ENCODE results near the gene TRMT2A.

TRMT2A gene

GRCh38 chr22:20124083-20124787, 7.2 kb upstream of the TRMT2A start:
- no peak for FAIRE-seq
- no peak for TF ChIP-seq TAF1 (IDR thresholded peaks at IDR 0.05; ENCODE audit: borderline replicate concordance, low read depth, low read length)
- 0 out of 2 replicates have a peak, but pooled peaks have one; percentile 28 for TF ChIP-seq POLR2A (IDR thresholded peaks at IDR 0.05; ENCODE audit: low read depth, low read length)
- no peak for DNase-seq (ENCODE audit: insufficient read length)

- no peak; the same call in 1 of the 2 replicates for TF ChIP-seq POLR2AphosphoS5 (IDR thresholded peaks at IDR 0.05; ENCODE audit: low read depth, low read length)
- TF ChIP-seq TAF1 (IDR thresholded peaks at IDR 0.05; ENCODE audit: borderline replicate concordance, low read depth, low read length): no peak
- no peak for TF ChIP-seq POLR2A (IDR thresholded peaks at IDR 0.05; ENCODE audit: low read depth, low read length)
- DNase-seq (ENCODE audit: insufficient read length) (no peak), FAIRE-seq (no peak)
Measured at GRCh38 chr22:20123366-20124082, 6.5 kb upstream of the TRMT2A start.

DNA sequence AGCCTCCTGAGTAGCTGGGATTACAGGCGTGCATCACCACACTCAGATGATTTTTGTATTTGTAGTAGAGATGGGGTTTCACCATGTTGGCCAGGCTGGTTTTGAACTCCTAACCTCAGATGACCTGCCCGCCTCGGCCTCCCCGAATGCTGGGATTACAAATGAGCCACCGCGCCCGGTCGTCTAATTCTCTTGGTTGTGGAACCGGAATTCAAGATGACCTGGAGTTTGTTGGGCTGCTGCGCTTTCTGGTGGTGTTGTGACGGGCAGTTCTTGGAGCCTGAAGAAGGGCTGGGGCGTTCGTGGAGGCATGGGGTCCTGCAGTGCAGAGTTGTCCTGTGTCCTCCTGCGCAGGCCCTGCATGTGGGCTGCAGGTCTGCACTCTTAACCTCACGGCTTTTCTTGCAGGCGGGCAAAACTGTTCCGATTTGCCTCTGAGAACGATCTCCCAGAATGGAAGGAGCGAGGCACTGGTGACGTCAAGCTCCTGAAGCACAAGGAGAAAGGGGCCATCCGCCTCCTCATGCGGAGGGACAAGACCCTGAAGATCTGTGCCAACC, 4.9 kb upstream of the TRMT2A start:
- no peak for TF ChIP-seq POLR2AphosphoS5 (IDR thresholded peaks at IDR 0.05; ENCODE audit: low read depth, low read length)
- no peak for TF ChIP-seq POLR2A (IDR thresholded peaks at IDR 0.05; ENCODE audit: low read depth, low read length)
- no peak for FAIRE-seq
- no peak for DNase-seq (ENCODE audit: insufficient read length)

DNA sequence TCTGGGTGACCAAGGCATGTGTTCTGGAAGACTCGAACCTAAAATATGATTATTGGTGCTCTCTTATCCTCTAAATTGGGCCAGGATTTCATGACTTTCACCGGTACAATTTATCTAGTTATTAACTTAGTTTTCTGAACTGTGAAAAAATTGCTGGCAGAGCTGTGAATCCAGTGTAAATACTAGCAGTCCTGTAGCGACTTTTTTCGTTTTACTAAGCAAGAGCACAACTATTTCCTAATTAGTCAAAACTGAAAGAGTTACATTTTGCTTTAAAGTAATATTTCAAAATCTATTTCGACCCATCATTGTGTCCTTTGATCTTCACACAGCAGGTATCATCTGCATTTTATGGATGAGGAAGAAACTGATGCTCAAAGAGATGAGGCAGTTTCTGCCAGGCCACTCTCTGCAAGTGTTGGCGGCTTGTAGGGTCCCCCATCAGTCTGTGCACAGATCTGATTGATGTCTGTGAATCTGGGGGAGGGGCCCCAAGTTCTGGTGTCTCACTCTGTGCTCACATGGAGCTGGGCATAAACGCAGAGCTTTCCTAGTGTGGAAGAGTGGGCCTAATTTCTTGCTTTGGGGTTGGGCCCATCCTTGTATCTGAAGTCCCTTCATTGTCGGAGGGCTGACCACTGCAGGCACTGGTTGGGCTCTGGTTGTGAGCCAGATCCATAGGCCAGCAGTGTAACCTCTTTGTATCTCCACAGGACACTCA, 1.4 kb upstream of the TRMT2A start:
- peak; percentile 40 for FAIRE-seq
- no peak for DNase-seq (ENCODE audit: insufficient read length)
- TF ChIP-seq POLR2AphosphoS5 (IDR thresholded peaks at IDR 0.05; ENCODE audit: low read depth, low read length): no peak
- no peak for TF ChIP-seq POLR2A (IDR thresholded peaks at IDR 0.05; ENCODE audit: low read depth, low read length)
- TF ChIP-seq TAF1 (IDR thresholded peaks at IDR 0.05; ENCODE audit: borderline replicate concordance, low read depth, low read length): no peak

- DNase-seq (ENCODE audit: insufficient read length): peak; percentile 56
- peak; percentile 51; the same call in 1 of the 2 replicates for TF ChIP-seq TAF1 (IDR thresholded peaks at IDR 0.05; ENCODE audit: borderline replicate concordance, low read depth, low read length)
- TF ChIP-seq POLR2A (IDR thresholded peaks at IDR 0.05; ENCODE audit: low read depth, low read length): peak; percentile 70; the same call in 1 of the 2 replicates
- TF ChIP-seq POLR2AphosphoS5 (IDR thresholded peaks at IDR 0.05; ENCODE audit: low read depth, low read length): no peak; the same call in 1 of the 2 replicates
- FAIRE-seq: peak; percentile 87
Measured at GRCh38 chr22:20117633-20118299, 740 bp upstream of the TRMT2A start.

- TF ChIP-seq TAF1 (IDR thresholded peaks at IDR 0.05; ENCODE audit: borderline replicate concordance, low read depth, low read length): no peak
- TF ChIP-seq POLR2AphosphoS5 (IDR thresholded peaks at IDR 0.05; ENCODE audit: low read depth, low read length): no peak
- no peak for TF ChIP-seq POLR2A (IDR thresholded peaks at IDR 0.05; ENCODE audit: low read depth, low read length)
- DNase-seq (ENCODE audit: insufficient read length) (no peak), FAIRE-seq (no peak)
Measured at GRCh38 chr22:20116376-20116950, 563 bp downstream of the TRMT2A start.

- DNase-seq (ENCODE audit: insufficient read length): no peak
- no peak for FAIRE-seq
- TF ChIP-seq POLR2AphosphoS5 (IDR thresholded peaks at IDR 0.05; ENCODE audit: low read depth, low read length) (no peak), TAF1 (IDR thresholded peaks at IDR 0.05; ENCODE audit: borderline replicate concordance, low read depth, low read length) (no peak), POLR2A (IDR thresholded peaks at IDR 0.05; ENCODE audit: low read depth, low read length) (no peak)
Measured at GRCh38 chr22:20115691-20116375, 1.2 kb downstream of the TRMT2A start, which contains the start of gene RANBP1. Gene RANBP1 (plus strand): TSS chr22:20116104. CDS start chr22:20116185, 81 bp downstream.

GRCh38 chr22:20114506-20115475, 2.2 kb downstream of the TRMT2A start:
- TF ChIP-seq TAF1 (IDR thresholded peaks at IDR 0.05; ENCODE audit: borderline replicate concordance, low read depth, low read length) (no peak), POLR2AphosphoS5 (IDR thresholded peaks at IDR 0.05; ENCODE audit: low read depth, low read length) (no peak), POLR2A (IDR thresholded peaks at IDR 0.05; ENCODE audit: low read depth, low read length) (no peak)
- no peak for FAIRE-seq
- DNase-seq (ENCODE audit: insufficient read length): no peak

All from GM12892 (cell line).